Measurements from ENCODE around the gene RNF2. TPM values are rescaled to one million over a fixed set of nuclear protein-coding genes. Genes with fewer than 3 reads are reported as not detected.
A peak's percentile ranks its signal among the peaks of the same experiment; 100 is the strongest.

RNF2 gene
- total RNA-seq, 2 experiments from 2014 or later, result 17.8 to 24.7 TPM

DNA sequence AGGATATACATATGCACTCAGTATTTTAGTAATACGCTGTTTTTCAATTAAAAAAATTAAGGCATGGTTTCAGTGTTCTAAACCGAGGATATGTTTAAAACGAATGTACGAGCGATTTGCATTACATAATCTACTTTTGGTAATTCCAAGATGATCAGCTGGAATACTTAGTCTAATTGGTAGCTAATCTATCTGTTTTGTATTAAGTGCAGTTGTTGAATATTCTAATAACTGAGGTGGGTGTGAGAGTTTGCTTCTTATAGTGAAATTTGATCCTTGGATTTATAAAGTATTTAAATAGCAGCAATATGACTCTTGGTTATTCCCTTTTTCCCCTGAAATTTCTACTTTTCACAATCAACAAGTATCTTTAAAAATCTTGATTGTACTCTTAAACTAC, 1.3 kb downstream of the RNF2 start:
- Histone ChIP-seq H3K9me2 (ENCODE audit: insufficient read depth, low read length) (no peaks in the 10 kb centered on the region), H4K20me1 (ENCODE audit: insufficient read depth, low read length) (peaks cover 33% of the 10 kb centered on the region), H3K4me3 (ENCODE audit: low read depth, low read length, poor library complexity, severe bottlenecking) (peak overlapping the region; percentile 87), H3K4me1 (ENCODE audit: insufficient read depth, low read length, poor library complexity, severe bottlenecking) (peaks cover 11% of the 10 kb centered on the region), H3K9me3 (ENCODE audit: low read length) (no peaks in the 10 kb centered on the region), H3K79me2 (ENCODE audit: insufficient read depth, low read depth, low read length) (peaks cover 56% of the 10 kb centered on the region), H3K36me3 (ENCODE audit: insufficient read depth, low read length) (no peaks in the 10 kb centered on the region), H3K27ac (ENCODE audit: low read depth, low read length, poor library complexity, severe bottlenecking) (no peak overlapping the region), H3K4me2 (ENCODE audit: low read length) (peak overlapping the region; percentile 87), H2AFZ (ENCODE audit: low read length) (no peak overlapping the region; the same call in 1 of the 2 replicates)
- no peak for DNase-seq (ENCODE audit: low spot score)
- no TSS peak for BruUV-seq (replicated peaks)
- TF ChIP-seq, protein P1, sequence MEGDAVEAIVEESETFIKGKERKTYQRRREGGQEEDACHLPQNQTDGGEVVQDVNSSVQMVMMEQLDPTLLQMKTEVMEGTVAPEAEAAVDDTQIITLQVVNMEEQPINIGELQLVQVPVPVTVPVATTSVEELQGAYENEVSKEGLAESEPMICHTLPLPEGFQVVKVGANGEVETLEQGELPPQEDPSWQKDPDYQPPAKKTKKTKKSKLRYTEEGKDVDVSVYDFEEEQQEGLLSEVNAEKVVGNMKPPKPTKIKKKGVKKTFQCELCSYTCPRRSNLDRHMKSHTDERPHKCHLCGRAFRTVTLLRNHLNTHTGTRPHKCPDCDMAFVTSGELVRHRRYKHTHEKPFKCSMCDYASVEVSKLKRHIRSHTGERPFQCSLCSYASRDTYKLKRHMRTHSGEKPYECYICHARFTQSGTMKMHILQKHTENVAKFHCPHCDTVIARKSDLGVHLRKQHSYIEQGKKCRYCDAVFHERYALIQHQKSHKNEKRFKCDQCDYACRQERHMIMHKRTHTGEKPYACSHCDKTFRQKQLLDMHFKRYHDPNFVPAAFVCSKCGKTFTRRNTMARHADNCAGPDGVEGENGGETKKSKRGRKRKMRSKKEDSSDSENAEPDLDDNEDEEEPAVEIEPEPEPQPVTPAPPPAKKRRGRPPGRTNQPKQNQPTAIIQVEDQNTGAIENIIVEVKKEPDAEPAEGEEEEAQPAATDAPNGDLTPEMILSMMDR (conservative IDR thresholded peaks at IDR 0.05; ENCODE audit: low read length), result no peak
- TF ChIP-seq EZH2phosphoT487 (IDR thresholded peaks at IDR 0.05; ENCODE audit: borderline replicate concordance, low read depth, low read length), result no peak
- intact Hi-C loops (cut with micrococcal nuclease; ENCODE audit: unreplicated experiment), result loop anchor here (5.0 to 10.0 kb wide), 3 partner anchors 126 to 992 kb away; partner anchors contain the start of genes EDEM3 and TSEN15
- POLR2A ChIA-PET, result interaction anchor here (0.7 to 2.8 kb wide), 8 partner anchors 10 to 996 kb away, joined by 3 to 12 read pairs (median 4); partner anchors contain the start of gene IVNS1ABP
- CTCF ChIA-PET (ENCODE audit: unreplicated experiment), result interaction anchor here (1.8 kb wide), 1 partner anchor 124 kb away, joined by 5 read pairs; no protein-coding TSS in a partner anchor

- no peak for DNase-seq (ENCODE audit: low spot score)
- no peak for TF ChIP-seq EZH2phosphoT487 (IDR thresholded peaks at IDR 0.05; ENCODE audit: borderline replicate concordance, low read depth, low read length)
- TF ChIP-seq, protein P1 (conservative IDR thresholded peaks at IDR 0.05; ENCODE audit: low read length), result no peak
- no peaks in the 10 kb centered on the region for H3K36me3 ChIP-seq (ENCODE audit: insufficient read depth, low read length)
- no peaks in the 10 kb centered on the region for H3K9me2 ChIP-seq (ENCODE audit: insufficient read depth, low read length)
- H2AFZ ChIP-seq (ENCODE audit: low read length), result no peak overlapping the region
- no peak overlapping the region for H3K4me3 ChIP-seq (ENCODE audit: low read depth, low read length, poor library complexity, severe bottlenecking)
- H3K4me1 ChIP-seq (ENCODE audit: insufficient read depth, low read length, poor library complexity, severe bottlenecking), result peaks cover 11% of the 10 kb centered on the region
- ChIA-PET CTCF (ENCODE audit: unreplicated experiment) (no interaction called here), POLR2A (interaction anchor here (1.1 kb wide), 1 partner anchor 23 kb away, joined by 3 read pairs; no protein-coding TSS in a partner anchor)
- no TSS peak for BruUV-seq (replicated peaks)
- H3K27ac ChIP-seq (ENCODE audit: low read depth, low read length, poor library complexity, severe bottlenecking), result no peak overlapping the region
- intact Hi-C loops (cut with micrococcal nuclease; ENCODE audit: unreplicated experiment), result loop anchor here (5.0 to 10.0 kb wide), 3 partner anchors 123 to 995 kb away; partner anchors contain the start of genes EDEM3 and TSEN15
- peaks cover 41% of the 10 kb centered on the region for H4K20me1 ChIP-seq (ENCODE audit: insufficient read depth, low read length)
- H3K4me2 ChIP-seq (ENCODE audit: low read length), result no peak overlapping the region
- H3K9me3 ChIP-seq (ENCODE audit: low read length), result no peaks in the 10 kb centered on the region
- H3K79me2 ChIP-seq (ENCODE audit: insufficient read depth, low read depth, low read length), result peaks cover 75% of the 10 kb centered on the region
Measured at GRCh38 chr1:185049670-185050069, 4.3 kb downstream of the RNF2 start.

DNA sequence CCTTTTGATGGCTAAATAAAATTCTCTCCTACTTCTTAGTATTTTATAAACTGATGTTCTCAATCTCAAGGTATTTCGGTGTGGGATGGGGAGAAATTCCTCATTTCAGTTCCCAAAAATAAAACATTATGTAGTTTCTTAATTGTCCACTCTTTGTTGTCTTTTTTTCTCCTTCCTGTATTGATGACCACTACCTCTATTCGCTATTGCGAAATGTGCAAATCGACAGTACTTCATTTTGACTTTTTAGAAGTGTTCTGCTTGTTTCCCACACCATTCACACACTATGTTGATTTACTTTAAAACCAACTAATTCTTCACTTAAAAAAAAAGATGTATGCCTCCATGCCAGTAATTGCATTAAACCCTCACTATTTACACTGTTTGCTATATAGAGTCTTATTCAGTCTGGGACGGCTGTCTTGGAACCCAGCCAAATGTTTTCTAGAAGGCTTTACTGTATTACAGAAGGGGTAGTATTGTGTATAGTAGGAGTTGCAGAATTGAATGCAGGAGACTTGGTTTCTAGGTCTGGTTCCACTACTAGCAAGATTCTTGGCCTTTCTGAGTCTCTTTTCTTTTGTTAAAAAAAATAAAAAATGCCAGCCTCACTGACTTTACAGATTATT, 5.6 kb downstream of the RNF2 start:
- BruUV-seq (replicated peaks), result no TSS peak
- peaks cover 41% of the 10 kb centered on the region for H4K20me1 ChIP-seq (ENCODE audit: insufficient read depth, low read length)
- TF ChIP-seq, protein P1 (conservative IDR thresholded peaks at IDR 0.05; ENCODE audit: low read length), result no peak
- no peak for TF ChIP-seq EZH2phosphoT487 (IDR thresholded peaks at IDR 0.05; ENCODE audit: borderline replicate concordance, low read depth, low read length)
- H2AFZ ChIP-seq (ENCODE audit: low read length), result no peak overlapping the region
- CTCF ChIA-PET (ENCODE audit: unreplicated experiment), result no interaction called here
- DNase-seq (ENCODE audit: low spot score), result no peak
- H3K9me3 ChIP-seq (ENCODE audit: low read length), result no peaks in the 10 kb centered on the region
- no peak overlapping the region for H3K4me3 ChIP-seq (ENCODE audit: low read depth, low read length, poor library complexity, severe bottlenecking)
- peaks cover 11% of the 10 kb centered on the region for H3K4me1 ChIP-seq (ENCODE audit: insufficient read depth, low read length, poor library complexity, severe bottlenecking)
- POLR2A ChIA-PET, result no interaction called here
- no peak overlapping the region for H3K4me2 ChIP-seq (ENCODE audit: low read length)
- H3K36me3 ChIP-seq (ENCODE audit: insufficient read depth, low read length), result no peaks in the 10 kb centered on the region; the same call in 1 of the 2 replicates
- no peaks in the 10 kb centered on the region for H3K9me2 ChIP-seq (ENCODE audit: insufficient read depth, low read length)
- H3K79me2 ChIP-seq (ENCODE audit: insufficient read depth, low read depth, low read length), result peaks cover 78% of the 10 kb centered on the region
- no peak overlapping the region for H3K27ac ChIP-seq (ENCODE audit: low read depth, low read length, poor library complexity, severe bottlenecking)
- intact Hi-C loops (cut with micrococcal nuclease; ENCODE audit: unreplicated experiment), result no loop called here

Measured in OCI-LY7 (cell line).